Osteoblast (primary cell): Measurements from ENCODE around the gene ARHGAP27. TPM values are rescaled to one million over a fixed set of nuclear protein-coding genes. Genes with fewer than 3 reads are reported as not detected.
"Not testable (repeated sequence)": the region's sequence is repeated elsewhere in the genome, so short reads cannot be mapped to it uniquely, and the experiment has no call there.

ENCODE experiments used
- DNase-seq: peaks from one replicate; pipeline ENCODE4 v3.0.0; 2011; ENCODE audit warnings: low spot score, mixed read lengths; ENCODE audit not compliant: insufficient read length; ENCODE audit errors: missing footprints
- H2AFZ ChIP-seq: 2 replicates; pipeline ENCODE4 v1.6.0; 2011; ENCODE audit warnings: mild to moderate bottlenecking, low read length
- H3K27ac ChIP-seq: 2 replicates; pipeline ENCODE4 v1.5.1; 2011; ENCODE audit warnings: mild to moderate bottlenecking, low read depth, low read length, moderate library complexity
- H3K27me3 ChIP-seq: 2 replicates; pipeline ENCODE4 v1.6.0; 2012; ENCODE audit warnings: mild to moderate bottlenecking, control low read depth, inconsistent platforms, low read length, moderate library complexity; ENCODE audit not compliant: insufficient read depth
- H3K36me3 ChIP-seq: 2 replicates; pipeline ENCODE4 v1.5.1; 2011; ENCODE audit warnings: mild to moderate bottlenecking, low read length, control low read depth, moderate library complexity; ENCODE audit not compliant: insufficient read depth
- H3K4me1 ChIP-seq: 2 replicates; pipeline ENCODE4 v1.5.1; 2011; ENCODE audit warnings: mild to moderate bottlenecking, low read length, control low read depth, moderate library complexity; ENCODE audit not compliant: insufficient read depth
- H3K4me2 ChIP-seq: 2 replicates; pipeline ENCODE4 v1.6.0; 2011; ENCODE audit warnings: mild to moderate bottlenecking, low read length; ENCODE audit not compliant: insufficient read depth
- H3K4me3 ChIP-seq: fragments of 200-600 bp; sonication (generic); 3 replicates; pipeline ENCODE4 v1.5.1; 2012; ENCODE audit warnings: mild to moderate bottlenecking, low read length, inconsistent platforms; ENCODE audit not compliant: insufficient read depth
- H3K79me2 ChIP-seq: 2 replicates; pipeline ENCODE4 v1.6.0; 2012; ENCODE audit warnings: mild to moderate bottlenecking, low read length, control low read depth, inconsistent platforms; ENCODE audit not compliant: insufficient read depth
- H3K9me3 ChIP-seq: 2 replicates; pipeline ENCODE4 v1.5.1; 2011; ENCODE audit warnings: low read depth, low read length, control low read depth
- H4K20me1 ChIP-seq: 2 replicates; pipeline ENCODE4 v1.6.0; 2012; ENCODE audit warnings: mild to moderate bottlenecking, low read length, control low read depth; ENCODE audit not compliant: insufficient read depth
- CTCF ChIP-seq: IDR thresholded peaks from 2 replicates; pipeline ENCODE4 v1.5.1; 2011; ENCODE audit warnings: mild to moderate bottlenecking, low read depth, low read length, moderate library complexity; ENCODE audit errors: extremely low read depth
- total RNA-seq: library from RNA; depleted of rRNA; stranded (reverse); fragments of >200 nt; gene quantifications from 2 replicates; pipeline ENCODE4 v1.2.3, GENCODE V29; 2012

ARHGAP27 gene
- total RNA-seq = 2.9 and 6.2 TPM in 2 replicates

- TF ChIP-seq CTCF = no peak
- Histone ChIP-seq H3K79me2 (no peaks in the 10 kb centered on the region), H3K36me3 (no peaks in the 10 kb centered on the region), H3K4me3 (peak within 1 kb of the TSS; percentile 61), H3K4me1 (peaks cover 7% of the 10 kb centered on the region), H3K27me3 (peaks cover 35% of the 10 kb centered on the region), H3K4me2 (peak within 1 kb of the TSS; percentile 79), H3K27ac (no peak within 1 kb of the TSS), H4K20me1 (peaks cover 7% of the 10 kb centered on the region), H3K9me3 (no peaks in the 10 kb centered on the region), H2AFZ (no peak within 1 kb of the TSS)
- DNase-seq = peak; percentile 88
These were observed at the start of gene ARHGAP27 for GRCh38 chr17:45432405-45433158. Gene ARHGAP27 (minus strand): TSS chr17:45432870. CDS start chr17:45430279, 2,591 bp downstream.

GRCh38 chr17:45482317-45482716 lies 49.6 kb upstream of the ARHGAP27 start:
- not testable (repeated sequence) for H3K27ac ChIP-seq, DNase-seq, H3K4me3 ChIP-seq, H3K27me3 ChIP-seq, H3K36me3 ChIP-seq, H4K20me1 ChIP-seq, H3K4me1 ChIP-seq, H3K9me3 ChIP-seq, H3K4me2 ChIP-seq, H2AFZ ChIP-seq
- peaks cover 29% of the 10 kb centered on the region for H3K79me2 ChIP-seq

- not testable (repeated sequence) for H3K9me3 ChIP-seq, DNase-seq, H3K36me3 ChIP-seq, H3K27ac ChIP-seq, H3K4me1 ChIP-seq, H3K27me3 ChIP-seq, H3K4me3 ChIP-seq, H3K4me2 ChIP-seq, H4K20me1 ChIP-seq, H2AFZ ChIP-seq, H3K79me2 ChIP-seq
These were observed 42.8 kb upstream of the ARHGAP27 start for GRCh38 chr17:45475436-45475835.

- not testable (repeated sequence) for H4K20me1 ChIP-seq, DNase-seq, H3K4me1 ChIP-seq, H3K4me2 ChIP-seq, H3K4me3 ChIP-seq, H3K9me3 ChIP-seq, H3K36me3 ChIP-seq, H3K27me3 ChIP-seq, H3K79me2 ChIP-seq, H3K27ac ChIP-seq, H2AFZ ChIP-seq
These were observed 39.6 kb upstream of the ARHGAP27 start for GRCh38 chr17:45472249-45472648.

GRCh38 chr17:45469204-45469563 lies 36.5 kb upstream of the ARHGAP27 start:
- H3K27me3 ChIP-seq, H3K36me3 ChIP-seq, H2AFZ ChIP-seq, H3K4me3 ChIP-seq, H3K79me2 ChIP-seq, H3K9me3 ChIP-seq, DNase-seq, H4K20me1 ChIP-seq, H3K27ac ChIP-seq, H3K4me2 ChIP-seq, H3K4me1 ChIP-seq: not testable (repeated sequence)

- H3K36me3 ChIP-seq, H2AFZ ChIP-seq, H3K27me3 ChIP-seq, H3K4me2 ChIP-seq, H4K20me1 ChIP-seq, H3K9me3 ChIP-seq, H3K4me3 ChIP-seq, DNase-seq, H3K4me1 ChIP-seq, H3K79me2 ChIP-seq, H3K27ac ChIP-seq: not testable (repeated sequence)
These were observed 35.9 kb upstream of the ARHGAP27 start for GRCh38 chr17:45468293-45469203.

GRCh38 chr17:45461524-45462327 lies 29.1 kb upstream of the ARHGAP27 start:
- not testable (repeated sequence) for H3K4me1 ChIP-seq, H3K4me3 ChIP-seq, H3K27me3 ChIP-seq, DNase-seq, H3K36me3 ChIP-seq, H3K4me2 ChIP-seq, H3K9me3 ChIP-seq, H4K20me1 ChIP-seq, H2AFZ ChIP-seq, H3K79me2 ChIP-seq, H3K27ac ChIP-seq
